H1 (cell line): ENCODE data around the gene COMMD2. TPM values are rescaled to one million over a fixed set of nuclear protein-coding genes. Genes with fewer than 3 reads are reported as not detected.

Experiments used
- CTCF ChIA-PET: fragments of 300-600 bp; sonication (Branson Sonifier 250); formaldehyde crosslinking; loops from one replicate; lab custom pipeline; 2021; ENCODE audit not compliant: partially characterized antibody; lab: Charles Lee
- POLR2A ChIA-PET: fragments of 300-600 bp; sonication (Branson Sonifier 250); formaldehyde crosslinking; loops from one replicate; lab custom pipeline; 2021; ENCODE audit warnings: inconsistent platforms; ENCODE audit not compliant: partially characterized antibody; lab: Charles Lee
- DNase-seq, 2 experiments: peaks; one replicate each; pipeline versions ENCODE4 v3.0.0 to v3.0.0-alpha.2; 2010 to 2022; ENCODE audit warnings: low spot score in 2 of 2, low read depth in 1 of 2, mixed read lengths in 1 of 2
- FAIRE-seq: peaks from 2 replicates; lab custom pipeline; 2011; peaks lifted over from hg19 to GRCh38; lab: Jason Lieb, UNC
- H2AFZ ChIP-seq: 2 replicates; pipeline ENCODE4 v1.8.1; 2012; ENCODE audit warnings: low read length, inconsistent platforms
- H2AK5ac ChIP-seq: 2 replicates; pipeline ENCODE4 v1.6.1; 2013; ENCODE audit warnings: low read depth, low read length
- H2BK120ac ChIP-seq: replicated peaks from 2 replicates; pipeline ENCODE3; 2013; ENCODE audit warnings: low read depth, low read length, inconsistent platforms
- H2BK12ac ChIP-seq: 2 replicates; pipeline ENCODE4 v1.6.1; 2013; ENCODE audit warnings: low read depth, low read length
- H2BK15ac ChIP-seq: 2 replicates; pipeline ENCODE4 v1.6.1; 2013; ENCODE audit warnings: low read length
- H2BK20ac ChIP-seq: 2 replicates; pipeline ENCODE4 v1.6.1; 2013; ENCODE audit warnings: low read length
- H2BK5ac ChIP-seq: 2 replicates; pipeline ENCODE4 v1.6.1; 2013; ENCODE audit warnings: low read depth, low read length
- H3K14ac ChIP-seq: 2 replicates; pipeline ENCODE4 v1.6.1; 2013; ENCODE audit warnings: inconsistent platforms; ENCODE audit not compliant: insufficient read length
- H3K18ac ChIP-seq: 2 replicates; pipeline ENCODE4 v1.6.1; 2013; ENCODE audit warnings: low read length; ENCODE audit errors: extremely low read depth
- H3K23ac ChIP-seq: 2 replicates; pipeline ENCODE4 v1.6.1; 2013; ENCODE audit warnings: inconsistent platforms; ENCODE audit not compliant: insufficient read length
- H3K23me2 ChIP-seq: 2 replicates; pipeline ENCODE4 v1.6.1; 2013; ENCODE audit warnings: low read depth, low read length
- H3K27ac ChIP-seq: 2 replicates; pipeline ENCODE4 v1.6.1; 2011; ENCODE audit warnings: low read depth, low read length, inconsistent platforms
- H3K27me3 ChIP-seq, 4 experiments: replicated peaks in 1 of 4; 1 replicate in 1 of 4; 2 replicates in 3 of 4; pipeline versions ENCODE4 v1.6.1 to v1.8.1; 2011 to 2013; ENCODE audit warnings: low read length in 3 of 4, mild to moderate bottlenecking in 3 of 4, inconsistent platforms in 2 of 4, mixed read lengths in 2 of 4, moderate library complexity in 1 of 4; ENCODE audit not compliant: control insufficient read depth in 3 of 4, insufficient read depth in 3 of 4; ENCODE audit errors: extremely low read depth in 1 of 4
- H3K36me3 ChIP-seq, 4 experiments: 2 replicates each; pipeline versions ENCODE4 v1.6.1 to v1.8.1; 2011 to 2013; ENCODE audit warnings: mild to moderate bottlenecking in 4 of 4, low read length in 3 of 4, moderate library complexity in 2 of 4, control low read depth in 1 of 4, inconsistent platforms in 1 of 4; ENCODE audit not compliant: insufficient read depth in 4 of 4, control insufficient read depth in 2 of 4
- H3K4ac ChIP-seq: replicated peaks from 2 replicates; pipeline ENCODE3; 2013; ENCODE audit warnings: low read length, low read depth, mixed read lengths, inconsistent platforms; ENCODE audit not compliant: insufficient read length
- H3K4me1 ChIP-seq, 4 experiments: replicated peaks in 1 of 4; 1 replicate in 1 of 4; 2 replicates in 3 of 4; pipeline versions ENCODE4 v1.6.1 to v1.8.1; 2011 to 2013; ENCODE audit warnings: low read length in 3 of 4, inconsistent platforms in 2 of 4, mixed read lengths in 1 of 4; ENCODE audit not compliant: insufficient read depth in 4 of 4, control insufficient read depth in 3 of 4
- H3K4me2 ChIP-seq, 2 experiments: 2 replicates each; pipeline versions ENCODE4 v1.6.1 to v1.8.1; 2011 to 2013; ENCODE audit warnings: low read depth in 2 of 2, low read length in 2 of 2, control low read depth in 1 of 2, inconsistent platforms in 1 of 2, mild to moderate bottlenecking in 1 of 2; ENCODE audit not compliant: insufficient read depth in 1 of 2
- H3K4me3 ChIP-seq, 4 experiments: fragments of 200-600, 300-600 bp in 1 of 4; sonication (generic), shearing (Covaris generic), sonication (Bioruptor Twin) in 1 of 4; 2 replicates each; pipeline versions ENCODE4 v1.5.1 to v1.8.1; 2011 to 2016; ENCODE audit warnings: low read length in 4 of 4, low read depth in 3 of 4, control low read depth in 2 of 4, inconsistent platforms in 2 of 4, mild to moderate bottlenecking in 2 of 4, mixed read lengths in 1 of 4, moderate library complexity in 1 of 4; ENCODE audit not compliant: insufficient read depth in 2 of 4; ENCODE audit errors: extremely low read depth in 1 of 4
- H3K56ac ChIP-seq: replicated peaks from 2 replicates; pipeline ENCODE3; 2013; ENCODE audit warnings: low read depth, mild to moderate bottlenecking, mixed read lengths, low read length, inconsistent platforms; ENCODE audit not compliant: insufficient read length
- H3K79me1 ChIP-seq: 2 replicates; pipeline ENCODE4 v1.6.1; 2013; ENCODE audit warnings: low read depth, low read length, control low read depth
- H3K79me2 ChIP-seq, 2 experiments: 2 replicates each; pipeline versions ENCODE4 v1.6.1 to v1.8.1; 2012 to 2013; ENCODE audit warnings: low read length in 2 of 2, mild to moderate bottlenecking in 2 of 2, inconsistent platforms in 1 of 2; ENCODE audit not compliant: insufficient read depth in 2 of 2, control insufficient read depth in 1 of 2
- H3K9ac ChIP-seq, 4 experiments: replicated peaks in 1 of 4; 1 replicate in 1 of 4; 2 replicates in 3 of 4; pipeline versions ENCODE4 v1.6.1 to v1.8.1; 2011 to 2013; ENCODE audit warnings: low read depth in 3 of 4, low read length in 3 of 4, control low read depth in 2 of 4, mild to moderate bottlenecking in 2 of 4, moderate library complexity in 2 of 4, inconsistent platforms in 1 of 4; ENCODE audit errors: extremely low read depth in 1 of 4
- H3K9me3 ChIP-seq, 2 experiments: 2 replicates each; pipeline versions ENCODE4 v1.6.1 to v1.8.1; 2012 to 2013; ENCODE audit warnings: mild to moderate bottlenecking in 2 of 2, moderate library complexity in 2 of 2, control low read depth in 1 of 2, inconsistent platforms in 1 of 2, low read depth in 1 of 2, low read length in 1 of 2, mixed read lengths in 1 of 2; ENCODE audit not compliant: insufficient read depth in 2 of 2
- H4K20me1 ChIP-seq, 2 experiments: replicated peaks in 1 of 2; 2 replicates each; pipeline versions ENCODE3 to v1.8.1; 2011 to 2013; ENCODE audit warnings: inconsistent platforms in 2 of 2, low read length in 2 of 2, mild to moderate bottlenecking in 1 of 2; ENCODE audit not compliant: insufficient read depth in 2 of 2, control insufficient read depth in 1 of 2
- H4K5ac ChIP-seq: 2 replicates; pipeline ENCODE4 v1.6.1; 2013; ENCODE audit warnings: low read length, low read depth, mixed read lengths, inconsistent platforms; ENCODE audit not compliant: insufficient read length
- H4K8ac ChIP-seq: 2 replicates; pipeline ENCODE4 v1.8.0; 2013; ENCODE audit warnings: mild to moderate bottlenecking, moderate library complexity, low read length, inconsistent platforms; ENCODE audit not compliant: insufficient read depth; ENCODE audit errors: extremely low read depth
- H4K91ac ChIP-seq: replicated peaks from 2 replicates; pipeline ENCODE3; 2013; ENCODE audit warnings: low read length, mixed read lengths, inconsistent platforms; ENCODE audit not compliant: insufficient read length
- CTBP2 ChIP-seq: IDR thresholded peaks from 2 replicates; pipeline ENCODE4 v1.7.0; 2011; ENCODE audit warnings: borderline replicate concordance, mild to moderate bottlenecking, moderate library complexity, mixed read lengths, low read length; ENCODE audit not compliant: insufficient read depth, insufficient read length
- EGR1 ChIP-seq: IDR thresholded peaks from 2 replicates; pipeline ENCODE4 v1.6.1; 2011; ENCODE audit warnings: low read depth, low read length, borderline replicate concordance
- EZH2 ChIP-seq: fragments of 200-600 bp; sonication (generic); IDR thresholded peaks from 2 replicates; pipeline ENCODE4 v1.7.1; 2012; ENCODE audit warnings: low read depth, mild to moderate bottlenecking, moderate library complexity, low read length, inconsistent platforms; ENCODE audit not compliant: severe bottlenecking
- RAD21 ChIP-seq, 2 experiments: IDR thresholded peaks in 1 of 2; conservative IDR thresholded peaks in 1 of 2; 2 replicates each; pipeline ENCODE4 v1.6.1; 2011; ENCODE audit warnings: low read depth in 2 of 2, low read length in 2 of 2, improper control_type of control experiment in 1 of 2, inconsistent platforms in 1 of 2, mild to moderate bottlenecking in 1 of 2, moderate library complexity in 1 of 2
- RBBP5 ChIP-seq: IDR thresholded peaks from 2 replicates; pipeline ENCODE4 v1.7.1; 2012; ENCODE audit warnings: low read depth, mild to moderate bottlenecking, inconsistent platforms, low read length, moderate library complexity, borderline replicate concordance
- WGBS, 2 experiments: shearing (Covaris generic) in 1 of 2; methylation state at CpG; one replicate each; pipeline versions ENCODE4 v1.1.6 to v1.1.7; 2013 to 2015; ENCODE audit warnings: low lambda C conversion rate in 2 of 2, mixed read lengths in 2 of 2, inconsistent platforms in 1 of 2, low coverage in 1 of 2, missing lambda C conversion rate in 1 of 2; ENCODE audit not compliant: insufficient replicate concordance in 2 of 2, insufficient coverage in 1 of 2, insufficient read length in 1 of 2; ENCODE audit errors: extremely low coverage in 1 of 2, missing lambda C conversion rate in 1 of 2; 5-methylcytosine and 5-hydroxymethylcytosine counted together
- polyA plus RNA-seq, 7 experiments: library from polyadenylated mRNA; depleted of rRNA in 3 of 7; stranded (reverse) in 5 of 7; unstranded in 2 of 7; fragments of >200 nt in 5 of 7; fragments of 200-250 nt in 2 of 7; gene quantifications; 1 replicate in 5 of 7; 2 replicates in 1 of 7; 4 replicates in 1 of 7; pipeline versions ENCODE4 v1.2.1 to v1.2.3, GENCODE V29; 2011 to 2013; ENCODE audit warnings: missing spikeins in 2 of 7, mixed read lengths in 2 of 7
- total RNA-seq: library from RNA; stranded (reverse); fragmentation: NEBNext Ultra II Directional; extraction: Animal tissue kit (Norgen Biotek cat#: 25700); gene quantifications from 2 replicates; pipeline ENCODE4 v1.2.1, GENCODE V29; 2021

The COMMD2 gene
- total and polyA plus RNA-seq, 2 of the 8 experiments (the other 6 are each of a cell fraction or from before 2014, with no cell fraction given), result 20.2 to 57.2 TPM

- Histone ChIP-seq H3K27ac (no peak overlapping the region), H3K9ac (no peak overlapping the region), H4K5ac (no peak overlapping the region), H3K14ac (no peak overlapping the region), H3K9me3 (no peaks in the 10 kb centered on the region), H3K79me1 (no peaks in the 10 kb centered on the region), H3K4ac (no peak overlapping the region), H3K18ac (no peak overlapping the region), H3K56ac (no peak overlapping the region), H2BK120ac (no peak overlapping the region), H4K20me1 (no peaks in the 10 kb centered on the region), H3K23ac (no peak overlapping the region), H3K23me2 (no peaks in the 10 kb centered on the region), H2BK12ac (no peak overlapping the region), H2BK15ac (no peak overlapping the region), H4K8ac (no peak overlapping the region), H3K79me2 (no peaks in the 10 kb centered on the region), H3K4me1 (no peaks in the 10 kb centered on the region), H2AFZ (no peak overlapping the region), H2BK20ac (no peak overlapping the region), H2BK5ac (no peak overlapping the region), H3K4me3 (no peak overlapping the region), H3K4me2 (no peak overlapping the region), H2AK5ac (no peak overlapping the region), H3K36me3 (no peaks in the 10 kb centered on the region; a peak in 1 of 8 replicates), H3K27me3 (no peaks in the 10 kb centered on the region), H4K91ac (no peak overlapping the region)
- WGBS, 2 experiments, result 97% methylated on average over 3 of the region's 3 CpGs; no CpG with 5 or more reads in 1 of the 2 experiments
- FAIRE-seq (no peak), DNase-seq (no peak)
- ChIA-PET CTCF (interaction anchor here (1.2 to 3.8 kb wide), 5 partner anchors 10 to 251 kb away, joined by 4 to 47 read pairs (median 8); no protein-coding TSS in a partner anchor), POLR2A (no interaction called here)
- TF ChIP-seq RAD21 (IDR thresholded peaks at IDR 0.05 in 1 of 2, conservative IDR thresholded peaks at IDR 0.05 in 1 of 2; ENCODE audit: low read depth in 2 of 2, low read length in 2 of 2) (no peak), EGR1 (no peak), CTBP2 (no peak), RBBP5 (no peak), EZH2 (no peak)
These were observed 29.5 kb upstream of the COMMD2 start for GRCh38 chr3:149781741-149782140.
